Activated CD4-positive, CD25-positive, alpha-beta regulatory T cell treated with anti-CD3 and anti-CD28 coated beads, Interleukin-2, amount 50 U/mL, for 16 hours (primary cell): ENCODE results near the gene CNIH3.

Experiments used
- DNase-seq: peaks from one replicate; pipeline ENCODE4 v3.0.0-alpha.2; 2020; ENCODE audit warnings: low read depth, low spot score

CNIH3 gene

GRCh38 chr1:224743608-224744164 lies 127.6 kb downstream of the CNIH3 start:
- DNase-seq, result no peak

- DNase-seq, result no peak
Observed at GRCh38 chr1:224744521-224744920, 128.4 kb downstream of the CNIH3 start.

DNA sequence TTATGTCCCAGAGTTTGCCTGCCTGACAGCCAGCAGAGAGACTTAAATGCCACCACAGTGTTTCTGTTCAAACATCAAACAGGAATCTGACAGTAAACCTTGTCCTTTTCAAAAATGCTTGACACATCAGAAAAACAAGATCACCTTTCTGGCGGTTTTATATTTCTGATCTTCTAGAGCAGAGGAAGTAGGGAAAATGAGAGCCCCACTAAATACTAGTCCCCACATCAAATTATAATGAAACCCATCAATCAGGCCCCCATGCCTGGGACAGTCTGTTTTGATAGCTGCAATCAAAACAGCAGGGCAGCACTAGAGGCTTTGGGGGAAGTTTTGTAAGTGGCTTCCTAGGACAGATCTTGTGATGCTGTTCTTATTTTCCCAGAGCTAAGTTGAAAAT lies 129.3 kb downstream of the CNIH3 start:
- no peak for DNase-seq

- no peak for DNase-seq
Observed at GRCh38 chr1:224745924-224746323, 129.8 kb downstream of the CNIH3 start.

DNA sequence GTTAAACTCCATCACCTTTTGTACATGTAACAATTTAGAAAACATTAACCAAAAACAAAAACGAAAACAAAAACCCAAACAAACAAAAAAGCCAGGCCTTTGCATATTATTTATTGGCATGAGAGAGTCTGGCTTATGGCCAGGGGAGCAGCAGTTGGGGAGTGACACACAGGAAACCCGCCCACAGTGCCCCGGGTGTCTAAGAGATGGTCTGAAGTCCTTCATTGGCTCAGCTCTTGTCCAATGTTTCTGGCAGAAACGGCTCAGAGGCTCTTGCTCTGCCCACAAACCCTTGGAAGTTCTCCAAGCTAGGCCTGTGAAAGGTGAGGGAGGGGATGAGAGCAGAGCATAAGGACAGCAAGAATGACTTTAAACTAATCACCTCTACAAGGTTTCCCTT lies 131.5 kb downstream of the CNIH3 start:
- no peak for DNase-seq

DNA sequence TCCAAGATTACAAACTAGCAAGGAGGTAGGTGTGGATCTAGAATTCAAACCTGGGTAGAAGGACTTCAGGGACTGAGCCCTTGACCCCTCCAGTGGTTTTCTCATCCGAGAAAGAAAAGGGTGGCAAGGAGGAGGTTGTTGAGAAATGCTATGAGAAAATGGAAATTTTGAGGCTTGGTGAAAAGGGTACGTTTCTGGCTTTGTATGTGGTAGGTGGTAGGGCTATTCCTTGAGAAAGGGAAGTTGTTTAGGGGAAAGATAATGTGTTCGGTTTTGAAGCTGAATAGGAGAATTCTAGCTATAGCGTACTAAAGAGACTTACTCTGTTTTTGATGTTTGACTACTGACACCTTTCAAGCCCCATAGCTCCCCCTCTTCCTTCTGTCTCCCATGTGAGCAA lies 133.8 kb downstream of the CNIH3 start:
- no peak for DNase-seq

- no peak for DNase-seq
Observed at GRCh38 chr1:224751624-224752311, 135.7 kb downstream of the CNIH3 start.

DNA sequence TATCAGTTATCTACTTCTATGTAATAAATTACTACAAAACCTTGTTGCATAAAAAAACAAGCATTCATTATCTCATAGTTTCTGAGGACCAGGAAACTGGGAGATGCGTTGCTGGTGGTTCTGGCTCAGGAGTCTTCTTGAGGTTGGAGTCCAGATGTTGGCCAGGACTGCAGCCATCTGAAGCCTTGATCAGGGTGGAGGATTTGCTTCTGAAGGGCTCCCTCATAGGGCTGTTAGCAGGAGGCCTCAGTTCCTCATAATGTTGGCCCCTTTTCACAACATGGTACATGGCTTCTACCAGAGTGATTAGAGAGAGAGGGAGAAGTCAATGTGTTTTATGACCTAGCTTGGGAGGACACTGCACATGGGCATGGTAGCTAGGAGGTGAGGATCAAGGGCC lies 137.4 kb downstream of the CNIH3 start:
- no peak for DNase-seq

- DNase-seq, result no peak
Observed at GRCh38 chr1:224755586-224755985, 139.5 kb downstream of the CNIH3 start.

DNA sequence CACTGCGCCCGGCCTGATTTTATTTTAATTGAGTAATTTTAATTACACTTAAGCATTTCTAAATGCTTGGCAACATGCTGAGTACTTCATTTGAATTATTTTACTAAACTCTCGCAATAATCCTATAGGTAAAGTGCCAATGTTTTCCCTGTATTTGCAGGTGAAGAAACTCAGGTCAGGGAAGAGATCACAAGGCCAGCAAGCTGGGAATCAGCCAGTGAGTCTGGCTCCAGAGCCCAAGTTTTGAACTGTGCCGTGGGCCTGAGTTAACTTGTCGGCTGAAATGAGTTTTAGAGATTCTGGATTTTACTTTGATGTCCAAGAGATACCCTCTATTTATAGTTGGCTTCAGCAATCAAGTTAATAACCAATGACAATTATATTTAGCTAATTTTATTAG lies 141.4 kb downstream of the CNIH3 start:
- DNase-seq, result no peak

DNA sequence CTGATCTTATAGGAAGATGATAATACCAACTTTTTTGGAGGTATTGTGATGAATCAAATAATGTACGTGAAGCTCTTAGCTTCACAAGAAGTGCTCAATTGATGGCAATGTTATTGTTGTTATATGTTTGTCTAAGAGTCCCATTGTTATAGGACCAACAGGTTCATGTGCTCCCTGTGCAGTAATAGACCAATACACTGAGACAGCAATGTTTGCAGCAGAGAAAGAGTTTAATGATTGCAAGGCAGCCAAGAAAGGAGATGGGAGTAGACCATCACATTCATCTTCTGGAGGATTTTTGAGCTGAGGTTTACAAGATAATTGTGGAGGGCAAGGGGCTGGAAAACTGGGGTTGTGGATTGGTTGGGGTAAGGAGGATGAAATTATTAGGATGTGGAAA lies 143.0 kb downstream of the CNIH3 start:
- DNase-seq, result no peak

DNA sequence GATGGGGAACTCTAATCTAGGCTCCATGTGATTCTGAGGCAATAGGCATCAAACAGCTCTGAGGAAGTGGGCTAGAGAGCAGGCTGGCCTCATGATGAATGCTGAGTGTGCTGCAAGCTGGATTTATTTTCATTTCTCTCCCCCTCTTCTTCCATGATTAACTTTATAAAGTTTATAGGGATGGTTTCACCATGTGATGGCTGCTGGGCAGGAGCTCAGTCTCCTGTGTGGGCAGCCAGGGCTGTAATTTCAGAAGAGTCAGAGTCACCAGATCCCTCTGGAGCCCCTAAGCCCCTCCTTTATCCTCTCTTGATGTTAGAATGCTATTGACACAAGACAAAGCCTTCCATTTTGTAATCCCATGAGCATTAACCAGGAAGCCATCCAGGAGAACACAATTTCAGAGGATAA lies 143.6 kb downstream of the CNIH3 start:
- DNase-seq, result no peak

- no peak for DNase-seq
Observed at GRCh38 chr1:224760163-224760562, 144.0 kb downstream of the CNIH3 start.

DNA sequence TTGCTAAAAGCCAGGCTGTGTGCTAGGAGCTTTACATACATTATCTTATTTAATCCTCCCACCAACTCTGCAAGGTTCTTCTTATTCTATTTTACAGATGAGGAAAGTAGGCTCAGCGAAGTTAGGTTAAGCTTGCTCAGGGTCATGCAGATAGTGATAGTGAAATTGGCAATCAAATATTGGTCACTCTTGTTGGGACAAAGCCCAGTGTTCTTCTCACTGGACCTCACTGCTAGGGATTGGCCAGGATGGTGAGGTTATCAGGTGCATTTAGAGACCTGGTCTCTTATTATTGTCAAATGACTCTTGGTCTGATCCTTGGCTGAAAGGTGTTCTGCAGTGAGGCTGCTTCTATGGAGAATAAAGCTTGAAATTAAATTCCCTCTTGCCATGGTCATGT lies 145.1 kb downstream of the CNIH3 start:
- no peak for DNase-seq

- DNase-seq, result no peak
Observed at GRCh38 chr1:224762046-224762445, 145.9 kb downstream of the CNIH3 start.

DNA sequence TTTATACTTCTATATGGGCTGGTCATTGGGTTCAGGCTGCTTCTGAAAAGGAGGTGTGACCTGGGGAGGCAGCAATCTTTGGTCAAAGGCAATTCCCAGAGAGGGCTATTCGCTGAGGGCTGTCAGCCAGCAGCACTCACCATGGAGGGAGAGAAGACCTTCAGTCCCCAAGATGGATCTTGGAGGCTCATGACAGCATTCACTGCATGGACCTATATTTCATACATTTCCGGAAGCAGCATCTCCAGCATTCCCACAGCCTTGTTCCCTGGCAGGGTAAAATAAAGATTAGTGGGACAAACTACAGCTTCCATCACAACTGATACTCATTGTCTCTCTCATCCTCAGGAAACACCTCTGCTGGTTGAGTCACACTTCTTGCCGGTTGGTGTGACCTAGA lies 146.6 kb downstream of the CNIH3 start:
- no peak for DNase-seq

- DNase-seq, result no peak
Observed at GRCh38 chr1:224763126-224763775, 147.1 kb downstream of the CNIH3 start.

- no peak for DNase-seq
Observed at GRCh38 chr1:224766266-224766665, 150.1 kb downstream of the CNIH3 start.

GRCh38 chr1:224767031-224767430 lies 150.9 kb downstream of the CNIH3 start:
- no peak for DNase-seq

- DNase-seq, result no peak
Observed at GRCh38 chr1:224767676-224768075, 151.6 kb downstream of the CNIH3 start.

DNA sequence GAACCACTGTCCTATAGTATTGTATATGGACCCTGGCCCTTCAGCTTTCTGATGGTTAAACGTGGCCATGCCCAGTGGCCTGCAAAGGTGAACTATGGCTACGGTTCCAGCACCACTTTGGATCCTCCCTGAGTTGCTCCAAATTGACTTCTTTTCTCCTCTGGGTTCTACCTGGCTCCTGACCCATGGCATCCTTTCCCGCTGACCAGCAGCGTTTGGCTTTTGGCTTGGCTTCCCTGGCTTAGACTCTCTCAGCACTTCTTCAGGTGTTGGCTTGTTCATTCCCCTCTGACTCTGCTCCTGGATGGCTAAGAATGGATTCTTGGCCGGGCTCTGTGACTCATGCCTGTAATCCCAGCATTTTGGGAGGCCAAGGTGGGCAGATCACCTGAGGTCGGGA lies 152.9 kb downstream of the CNIH3 start:
- DNase-seq, result no peak

GRCh38 chr1:224769452-224770335 lies 153.6 kb downstream of the CNIH3 start:
- no peak for DNase-seq
